SK-N-SH (cell line): ENCODE results near the gene CXCL17.

Source experiments
- CHD2 ChIP-seq: fragments of 150-350 bp; IDR thresholded peaks from 2 replicates; pipeline ENCODE4 v1.6.1; 2018; ENCODE audit warnings: low read length; ENCODE audit not compliant: partially characterized antibody
- JUND ChIP-seq: IDR thresholded peaks from 2 replicates; pipeline ENCODE4 v1.4.0; 2012
- MEF2A ChIP-seq: IDR thresholded peaks from 2 replicates; pipeline ENCODE4 v1.4.0; 2012; ENCODE audit warnings: low read depth, borderline replicate concordance
- PBX3 ChIP-seq: IDR thresholded peaks from 2 replicates; pipeline ENCODE4; 2012
- POLR2AphosphoS5 ChIP-seq: IDR thresholded peaks from 2 replicates; pipeline ENCODE4 v1.6.1; 2012; ENCODE audit warnings: low read depth, low read length
- TF ChIP-seq, protein P1 (sequence below): fragments of 200-600 bp; sonication (generic); IDR thresholded peaks from 2 replicates; pipeline ENCODE4 v1.6.1; 2017; ENCODE audit warnings: antibody characterized with exemption, mild to moderate bottlenecking, moderate library complexity
- TF ChIP-seq, protein P2 (sequence below): IDR thresholded peaks from 2 replicates; pipeline ENCODE4 v1.4.0; 2012; ENCODE audit warnings: low read depth, borderline replicate concordance

- TF ChIP-seq, protein P1, sequence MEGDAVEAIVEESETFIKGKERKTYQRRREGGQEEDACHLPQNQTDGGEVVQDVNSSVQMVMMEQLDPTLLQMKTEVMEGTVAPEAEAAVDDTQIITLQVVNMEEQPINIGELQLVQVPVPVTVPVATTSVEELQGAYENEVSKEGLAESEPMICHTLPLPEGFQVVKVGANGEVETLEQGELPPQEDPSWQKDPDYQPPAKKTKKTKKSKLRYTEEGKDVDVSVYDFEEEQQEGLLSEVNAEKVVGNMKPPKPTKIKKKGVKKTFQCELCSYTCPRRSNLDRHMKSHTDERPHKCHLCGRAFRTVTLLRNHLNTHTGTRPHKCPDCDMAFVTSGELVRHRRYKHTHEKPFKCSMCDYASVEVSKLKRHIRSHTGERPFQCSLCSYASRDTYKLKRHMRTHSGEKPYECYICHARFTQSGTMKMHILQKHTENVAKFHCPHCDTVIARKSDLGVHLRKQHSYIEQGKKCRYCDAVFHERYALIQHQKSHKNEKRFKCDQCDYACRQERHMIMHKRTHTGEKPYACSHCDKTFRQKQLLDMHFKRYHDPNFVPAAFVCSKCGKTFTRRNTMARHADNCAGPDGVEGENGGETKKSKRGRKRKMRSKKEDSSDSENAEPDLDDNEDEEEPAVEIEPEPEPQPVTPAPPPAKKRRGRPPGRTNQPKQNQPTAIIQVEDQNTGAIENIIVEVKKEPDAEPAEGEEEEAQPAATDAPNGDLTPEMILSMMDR, result no peak
- no peak for TF ChIP-seq JUND
- TF ChIP-seq, protein P2, sequence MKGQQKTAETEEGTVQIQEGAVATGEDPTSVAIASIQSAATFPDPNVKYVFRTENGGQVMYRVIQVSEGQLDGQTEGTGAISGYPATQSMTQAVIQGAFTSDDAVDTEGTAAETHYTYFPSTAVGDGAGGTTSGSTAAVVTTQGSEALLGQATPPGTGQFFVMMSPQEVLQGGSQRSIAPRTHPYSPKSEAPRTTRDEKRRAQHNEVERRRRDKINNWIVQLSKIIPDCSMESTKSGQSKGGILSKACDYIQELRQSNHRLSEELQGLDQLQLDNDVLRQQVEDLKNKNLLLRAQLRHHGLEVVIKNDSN, result no peak
- TF ChIP-seq MEF2A, result no peak
- no peak for TF ChIP-seq CHD2
- no peak for TF ChIP-seq PBX3
- no peak for TF ChIP-seq POLR2AphosphoS5
Observed at GRCh38 chr19:42488783-42489521, 46.2 kb upstream of the CXCL17 start.
